GM19438 (cell line): ENCODE measurements around the gene CXCL11.
"Not testable (repeated sequence)": the region's sequence is repeated elsewhere in the genome, so short reads cannot be mapped to it uniquely, and the experiment has no call there.

ENCODE experiments used
- ATAC-seq: cut with Tn5 transposase; IDR thresholded peaks from one replicate; pipeline ENCODE4 v1.9.1; 2021; ENCODE audit warnings: low read depth; ENCODE audit not compliant: unreplicated experiment

CXCL11 gene

GRCh38 chr4:76035799-76036380 lies at the start of gene CXCL11:
Gene CXCL11, minus strand, starts transcription at chr4:76036070. Its CDS starts 83 bp downstream, at chr4:76035987.
- no peak for ATAC-seq

GRCh38 chr4:76084542-76084941 lies 48.7 kb upstream of the CXCL11 start:
- ATAC-seq: no peak

- no peak for ATAC-seq
Measured at GRCh38 chr4:76083386-76083988, 47.6 kb upstream of the CXCL11 start.

- ATAC-seq: no peak
Measured at GRCh38 chr4:76078033-76078613, 42.3 kb upstream of the CXCL11 start.

- no peak for ATAC-seq
Measured at GRCh38 chr4:76074993-76075600, 39.2 kb upstream of the CXCL11 start.

GRCh38 chr4:76074468-76074867 lies 38.6 kb upstream of the CXCL11 start, which contains the start of gene ART3:
Gene ART3, plus strand, starts transcription at chr4:76074709. Its CDS starts 1,181 bp downstream, at chr4:76075890.
- no peak for ATAC-seq

- ATAC-seq: no peak
Measured at GRCh38 chr4:76072760-76073159, 36.9 kb upstream of the CXCL11 start.

GRCh38 chr4:76067652-76068286 lies 31.9 kb upstream of the CXCL11 start:
- peak; percentile 81 for ATAC-seq

GRCh38 chr4:76066546-76066945 lies 30.7 kb upstream of the CXCL11 start:
- ATAC-seq: no peak

GRCh38 chr4:76061982-76062381 lies 26.1 kb upstream of the CXCL11 start:
- ATAC-seq: peak; percentile 73

- no peak for ATAC-seq
Measured at GRCh38 chr4:76061421-76061820, 25.6 kb upstream of the CXCL11 start.

GRCh38 chr4:76060506-76060905 lies 24.6 kb upstream of the CXCL11 start:
- ATAC-seq: no peak

- no peak for ATAC-seq
Measured at GRCh38 chr4:76059750-76060149, 23.9 kb upstream of the CXCL11 start.

GRCh38 chr4:76058888-76059426 lies 23.1 kb upstream of the CXCL11 start:
- peak; percentile 31 for ATAC-seq

- ATAC-seq: no peak
Measured at GRCh38 chr4:76058302-76058701, 22.4 kb upstream of the CXCL11 start.

GRCh38 chr4:76055421-76055820 lies 19.6 kb upstream of the CXCL11 start:
- ATAC-seq: no peak

- ATAC-seq: peak; percentile 97
Measured at GRCh38 chr4:76055016-76055415, 19.1 kb upstream of the CXCL11 start.

GRCh38 chr4:76053730-76054129 lies 17.9 kb upstream of the CXCL11 start:
- no peak for ATAC-seq

- not testable (repeated sequence) for ATAC-seq
Measured at GRCh38 chr4:76050560-76051050, 14.7 kb upstream of the CXCL11 start.

GRCh38 chr4:76049860-76050416 lies 14.1 kb upstream of the CXCL11 start:
- not testable (repeated sequence) for ATAC-seq
